Stimulated activated CD4-positive, alpha-beta T cell treated with anti-CD3 and anti-CD28 coated beads, Interleukin-4, amount 100 ng/mL, for 4 hours (primary cell): ENCODE data around the gene IL11RA.
"Not testable (repeated sequence)": the region's sequence is repeated elsewhere in the genome, so short reads cannot be mapped to it uniquely, and the experiment has no call there.

ENCODE experiments used
- DNase-seq, 2 experiments: peaks; one replicate each; pipeline ENCODE4 v3.0.0-alpha.2; 2020

IL11RA gene

GRCh38 chr9:34630402-34631154 is 21.4 kb upstream of the IL11RA start:
- no peak for DNase-seq

DNA sequence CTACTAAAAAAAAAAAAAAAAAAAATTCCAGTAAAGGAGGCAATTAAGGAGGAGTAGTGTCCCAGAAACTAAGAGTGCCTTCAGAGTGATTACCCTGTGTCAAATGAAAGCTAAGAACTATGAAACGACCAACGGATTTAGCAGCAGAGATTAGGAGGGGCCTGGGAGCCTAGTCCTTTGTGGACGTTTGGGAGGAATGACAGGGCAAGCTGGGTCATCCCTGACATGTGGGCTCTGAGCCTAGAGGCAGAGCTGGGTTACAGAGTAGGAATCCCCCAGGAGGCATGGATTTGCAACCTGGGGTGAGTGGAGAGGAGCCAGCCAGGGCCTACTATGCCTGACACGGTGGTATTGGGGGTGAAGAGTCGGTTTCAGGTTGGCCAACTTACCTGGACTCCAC is 18.8 kb upstream of the IL11RA start:
- DNase-seq = no peak

DNA sequence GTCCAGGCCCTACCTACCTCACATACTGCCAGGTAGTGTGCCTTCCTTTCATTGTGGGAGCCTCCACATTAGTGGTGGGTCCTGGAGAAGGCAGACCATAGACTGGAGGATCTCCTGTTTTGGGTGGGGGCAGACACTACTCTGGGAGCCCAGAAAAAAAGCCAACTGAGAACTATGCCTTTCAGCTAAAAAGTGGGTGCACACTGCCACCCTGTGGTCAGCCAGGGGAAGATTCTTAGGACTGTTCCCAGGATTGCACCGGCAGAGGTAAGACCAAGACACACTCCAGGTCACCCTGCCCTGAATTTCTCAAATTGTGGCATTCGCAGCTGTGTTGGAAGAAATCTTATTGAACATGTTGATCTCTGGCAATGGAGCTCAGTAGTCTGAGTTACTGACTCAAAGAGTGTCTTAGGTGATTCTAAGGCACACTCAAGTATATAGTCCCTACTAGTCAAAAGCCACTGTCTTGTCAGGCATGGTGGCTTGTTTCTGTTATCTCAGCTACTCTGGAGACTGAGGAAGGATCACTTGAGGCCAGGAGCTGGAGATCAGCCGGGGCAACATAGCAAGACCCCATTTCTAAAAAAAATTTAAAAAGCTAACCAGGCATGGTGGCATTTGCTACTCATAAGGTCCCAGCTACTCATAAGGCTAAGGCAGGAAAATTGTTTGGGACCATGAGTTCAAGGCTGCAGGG is 18.0 kb upstream of the IL11RA start:
- DNase-seq = peak; percentile 66 to 71

- DNase-seq = no peak
Observed at GRCh38 chr9:34634551-34635248, 17.3 kb upstream of the IL11RA start.

DNA sequence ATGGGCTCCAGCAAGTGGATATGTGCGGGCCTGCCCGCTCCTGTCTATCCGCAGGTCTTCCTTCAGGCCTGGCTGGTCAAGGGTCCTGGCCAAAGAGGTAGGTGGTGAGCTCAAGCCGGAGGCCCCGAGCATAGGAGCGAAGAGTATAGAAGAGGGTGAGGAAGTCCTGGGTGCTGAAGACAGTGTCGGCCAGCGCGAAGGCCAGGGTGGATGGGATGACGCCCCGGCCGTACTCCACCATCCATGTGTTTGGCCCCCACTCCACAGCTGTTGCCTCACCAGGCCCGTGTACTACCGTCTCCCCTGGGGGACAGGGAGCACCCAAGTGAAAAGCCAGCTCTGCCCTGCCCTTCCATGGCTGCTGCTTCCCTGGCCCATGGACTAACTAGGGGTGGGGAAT is 16.4 kb upstream of the IL11RA start:
- no peak for DNase-seq

GRCh38 chr9:34636791-34637355 is 15.1 kb upstream of the IL11RA start:
- DNase-seq = no peak

GRCh38 chr9:34637356-34638137 is 14.4 kb upstream of the IL11RA start, which contains the start of gene SIGMAR1:
TSS of gene SIGMAR1 (minus strand) at chr9:34637787. CDS start at chr9:34637697, 90 bp downstream.
- DNase-seq = peak; percentile 91 to 93

GRCh38 chr9:34638138-34638445 is 13.9 kb upstream of the IL11RA start:
- DNase-seq = no peak

- DNase-seq = not testable (repeated sequence)
Observed at GRCh38 chr9:34639322-34639721, 12.7 kb upstream of the IL11RA start.

- no peak for DNase-seq
Observed at GRCh38 chr9:34642679-34643078, 9.3 kb upstream of the IL11RA start.

DNA sequence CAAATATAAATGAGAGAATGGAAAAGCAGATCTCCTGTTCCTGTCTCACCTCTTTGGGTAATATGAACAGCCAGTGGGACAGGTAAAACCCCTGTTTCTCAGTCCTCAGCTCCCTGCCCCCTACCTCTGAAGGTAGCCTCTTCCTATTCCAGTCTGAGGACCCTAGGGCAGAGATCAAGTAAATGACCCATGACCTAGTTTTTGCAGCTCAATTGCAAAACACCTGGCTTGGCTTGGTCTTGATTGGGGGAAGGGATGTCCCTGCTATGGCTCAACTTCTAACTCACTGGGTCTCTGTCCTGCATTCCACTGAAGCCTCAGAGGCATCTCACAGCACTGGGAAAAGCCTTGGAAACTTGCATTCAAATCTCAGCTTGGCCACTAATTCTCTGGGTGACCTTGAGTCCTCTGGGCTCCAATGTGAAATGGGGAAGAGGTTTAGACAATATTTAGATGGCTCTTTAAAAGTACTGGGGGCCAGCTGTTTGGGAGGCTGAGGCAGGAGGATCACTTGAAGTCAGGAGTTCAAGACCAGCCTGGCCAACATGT is 7.1 kb upstream of the IL11RA start:
- DNase-seq = no peak

GRCh38 chr9:34646211-34647083 is 5.5 kb upstream of the IL11RA start, which contains the start of gene GALT:
TSS of gene GALT (plus strand) at chr9:34646675. CDS start at chr9:34646705, 30 bp downstream.
- peak; percentile 95 to 98 for DNase-seq

DNA sequence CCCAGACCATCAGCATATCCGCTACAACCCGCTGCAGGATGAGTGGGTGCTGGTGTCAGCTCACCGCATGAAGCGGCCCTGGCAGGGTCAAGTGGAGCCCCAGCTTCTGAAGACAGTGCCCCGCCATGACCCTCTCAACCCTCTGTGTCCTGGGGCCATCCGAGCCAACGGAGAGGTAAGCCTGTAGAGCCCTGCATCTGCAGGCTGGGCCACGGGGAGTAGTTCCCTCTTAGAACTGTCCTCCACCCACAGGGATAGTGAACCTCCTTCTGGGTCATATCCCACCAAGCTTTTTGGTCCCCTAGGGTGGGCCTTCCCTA is 4.9 kb upstream of the IL11RA start:
- no peak for DNase-seq

- no peak for DNase-seq
Observed at GRCh38 chr9:34647651-34648050, 4.3 kb upstream of the IL11RA start.

DNA sequence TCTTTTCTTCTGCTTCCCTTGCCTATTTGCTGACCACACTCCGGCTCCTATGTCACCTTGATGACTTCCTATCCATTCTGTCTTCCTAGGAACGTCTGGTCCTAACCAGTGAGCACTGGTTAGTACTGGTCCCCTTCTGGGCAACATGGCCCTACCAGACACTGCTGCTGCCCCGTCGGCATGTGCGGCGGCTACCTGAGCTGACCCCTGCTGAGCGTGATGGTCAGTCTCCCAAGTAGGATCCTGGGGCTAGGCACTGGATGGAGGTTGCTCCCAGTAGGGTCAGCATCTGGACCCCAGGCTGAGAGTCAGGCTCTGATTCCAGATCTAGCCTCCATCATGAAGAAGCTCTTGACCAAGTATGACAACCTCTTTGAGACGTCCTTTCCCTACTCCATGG is 3.3 kb upstream of the IL11RA start:
- no peak for DNase-seq

DNA sequence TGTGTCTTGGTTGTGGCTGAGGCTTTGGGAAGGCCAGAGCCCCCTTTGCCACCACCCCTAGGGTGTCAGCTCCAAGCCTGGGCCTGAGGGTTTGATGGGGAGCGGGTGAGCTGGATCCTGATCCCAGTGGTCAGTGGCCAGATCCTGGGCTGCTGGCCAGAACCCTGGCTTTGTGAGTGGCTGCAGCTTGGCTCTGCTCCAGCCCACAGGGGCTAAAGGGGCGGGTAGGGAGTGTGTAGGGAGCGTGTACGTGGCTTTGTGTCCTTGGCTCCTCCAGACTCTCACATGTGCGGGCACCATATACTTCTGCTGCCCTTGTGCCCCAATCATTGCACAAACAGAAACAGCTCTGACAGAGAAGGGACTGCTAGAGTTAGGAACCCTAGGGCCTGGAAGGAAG is 1.2 kb upstream of the IL11RA start:
- DNase-seq = no peak

- no peak for DNase-seq
Observed at GRCh38 chr9:34651321-34651720, 664 bp upstream of the IL11RA start.

DNA sequence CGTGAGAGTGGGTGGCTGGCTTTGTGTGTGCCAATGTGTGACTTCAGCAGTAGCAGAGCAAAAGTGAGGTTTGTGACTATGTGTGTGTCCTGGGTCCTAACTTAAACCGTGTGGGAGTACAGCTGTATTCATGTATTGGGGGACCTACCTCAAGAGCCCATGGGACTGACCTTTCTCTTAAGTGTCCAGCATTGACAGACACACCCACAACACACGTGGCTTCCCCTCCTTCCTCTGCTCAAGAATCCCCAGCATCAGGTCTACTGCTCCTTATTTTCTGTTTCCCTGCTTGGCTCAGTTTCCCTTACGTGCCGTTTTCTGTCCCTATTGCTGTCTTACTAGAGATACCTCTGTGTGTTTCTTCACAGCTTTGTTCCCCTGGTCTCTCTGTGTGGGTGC is 616 bp downstream of the IL11RA start:
- DNase-seq = no peak

- no peak for DNase-seq
Observed at GRCh38 chr9:34653151-34654072, 1.4 kb downstream of the IL11RA start.

DNA sequence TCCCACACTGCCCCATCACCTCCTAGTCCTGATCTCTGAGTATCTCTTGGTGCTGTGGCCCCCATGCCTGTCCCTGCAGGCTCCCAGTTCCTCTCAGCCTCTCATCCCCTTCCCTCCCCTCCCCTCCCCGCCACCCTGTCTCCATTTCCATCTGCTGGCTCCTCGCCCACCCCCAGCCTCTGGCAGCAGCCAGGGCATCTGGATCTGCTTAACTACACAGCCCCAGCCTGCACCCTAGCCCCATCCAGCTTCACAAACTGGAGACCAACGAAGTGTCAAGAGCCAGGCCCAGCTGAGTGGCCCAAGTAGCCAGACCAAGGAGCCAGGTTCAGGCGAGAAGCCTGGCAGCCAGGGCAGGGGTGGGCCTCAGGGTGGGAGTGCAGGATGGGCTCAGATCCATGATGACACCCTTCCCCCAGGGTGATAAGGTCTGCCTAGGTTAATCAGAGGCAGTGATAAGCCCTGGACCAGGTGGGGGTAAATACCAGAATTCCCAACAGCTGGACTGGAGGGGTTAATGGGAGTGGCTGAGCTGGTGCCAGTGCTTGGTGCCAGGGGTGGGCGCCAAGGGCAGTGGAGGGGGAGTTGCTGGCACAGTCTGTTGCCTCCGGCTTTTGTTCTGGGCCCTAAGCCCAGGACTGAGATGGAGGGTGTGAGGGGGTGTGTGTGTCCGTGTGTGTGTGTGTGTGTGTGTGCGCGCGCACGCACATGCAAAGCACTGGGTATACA is 2.5 kb downstream of the IL11RA start:
- no peak for DNase-seq
